H9 (cell line): ENCODE measurements around the gene GPI. TPM values are rescaled to one million over a fixed set of nuclear protein-coding genes. Genes with fewer than 3 reads are reported as not detected.

Source experiments
- DNase-seq: peaks from one replicate; pipeline ENCODE4 v3.0.0-alpha.2; 2017
- H2AFZ ChIP-seq: one replicate; pipeline ENCODE4 v1.6.1; 2013; ENCODE audit warnings: mild to moderate bottlenecking, low read length, control low read depth, moderate library complexity
- H2AK5ac ChIP-seq: 2 replicates; pipeline ENCODE4 v1.6.1; 2013; ENCODE audit warnings: low read length, control low read depth, mixed read lengths; ENCODE audit not compliant: insufficient read length
- H2BK120ac ChIP-seq: one replicate; pipeline ENCODE4 v1.6.1; 2013; ENCODE audit warnings: low read depth, mild to moderate bottlenecking, low read length, control low read depth, inconsistent platforms; ENCODE audit not compliant: poor library complexity, severe bottlenecking
- H2BK12ac ChIP-seq: 2 replicates; pipeline ENCODE4 v1.6.1; 2013; ENCODE audit warnings: low read length, control low read depth, mixed read lengths, low read depth; ENCODE audit not compliant: insufficient read length
- H2BK15ac ChIP-seq: 2 replicates; pipeline ENCODE4 v1.6.1; 2013; ENCODE audit warnings: low read depth, low read length, control low read depth
- H2BK20ac ChIP-seq: one replicate; pipeline ENCODE4 v1.6.1; 2013; ENCODE audit warnings: low read depth, mild to moderate bottlenecking, low read length, control low read depth, inconsistent platforms; ENCODE audit not compliant: poor library complexity, severe bottlenecking
- H2BK5ac ChIP-seq: 2 replicates; pipeline ENCODE4 v1.6.1; 2013; ENCODE audit warnings: low read length, control low read depth, mixed read lengths; ENCODE audit not compliant: insufficient read length
- H3K14ac ChIP-seq: 2 replicates; pipeline ENCODE4 v1.6.1; 2013; ENCODE audit warnings: low read length, control low read depth; ENCODE audit not compliant: insufficient read depth
- H3K18ac ChIP-seq: 2 replicates; pipeline ENCODE4 v1.6.1; 2013; ENCODE audit warnings: low read depth, mild to moderate bottlenecking, mixed read lengths, low read length, control low read depth; ENCODE audit not compliant: insufficient read length
- H3K23ac ChIP-seq: 2 replicates; pipeline ENCODE4 v1.6.1; 2013; ENCODE audit warnings: low read length, control low read depth, mixed read lengths, low read depth; ENCODE audit not compliant: insufficient read length
- H3K23me2 ChIP-seq: 2 replicates; pipeline ENCODE4 v1.6.1; 2013; ENCODE audit warnings: low read depth, mild to moderate bottlenecking, mixed read lengths, low read length, control low read depth; ENCODE audit not compliant: insufficient read length, poor library complexity, severe bottlenecking
- H3K27ac ChIP-seq: 2 replicates; pipeline ENCODE4 v1.5.1; 2013; ENCODE audit warnings: low read length, control low read depth, mixed read lengths, low read depth; ENCODE audit not compliant: insufficient read length
- H3K27me3 ChIP-seq: 2 replicates; pipeline ENCODE4 v1.6.1; 2013; ENCODE audit warnings: low read length, control low read depth, inconsistent platforms; ENCODE audit not compliant: insufficient read depth
- H3K4ac ChIP-seq: 2 replicates; pipeline ENCODE4 v1.6.1; 2013; ENCODE audit warnings: low read depth, mild to moderate bottlenecking, control low read depth, inconsistent platforms, low read length, moderate library complexity
- H3K4me1 ChIP-seq: 2 replicates; pipeline ENCODE4 v1.6.1; 2013; ENCODE audit warnings: low read length, control low read depth, inconsistent platforms; ENCODE audit not compliant: insufficient read depth
- H3K4me2 ChIP-seq: 2 replicates; pipeline ENCODE4 v1.6.1; 2013; ENCODE audit warnings: low read length, control low read depth, mixed read lengths; ENCODE audit not compliant: insufficient read length, insufficient read depth
- H3K56ac ChIP-seq: 2 replicates; pipeline ENCODE4 v1.6.1; 2013; ENCODE audit warnings: low read depth, mild to moderate bottlenecking, mixed read lengths, low read length, control low read depth; ENCODE audit not compliant: insufficient read length
- H3K79me1 ChIP-seq: 2 replicates; pipeline ENCODE4 v1.6.1; 2013; ENCODE audit warnings: low read depth, mild to moderate bottlenecking, moderate library complexity, low read length, control low read depth, inconsistent platforms; ENCODE audit not compliant: insufficient read depth, poor library complexity, severe bottlenecking
- H3K79me2 ChIP-seq: 2 replicates; pipeline ENCODE4 v1.6.1; 2013; ENCODE audit warnings: low read length, control low read depth, inconsistent platforms; ENCODE audit not compliant: insufficient read depth
- H3K9ac ChIP-seq: 2 replicates; pipeline ENCODE4 v1.6.1; 2013; ENCODE audit warnings: low read length, control low read depth, mixed read lengths; ENCODE audit not compliant: insufficient read length; ENCODE audit errors: extremely low read depth
- H3K9me3 ChIP-seq: one replicate; pipeline ENCODE4 v1.6.1; 2013; ENCODE audit warnings: low read depth, low read length, inconsistent platforms; ENCODE audit not compliant: control insufficient read depth
- H3T11ph ChIP-seq: one replicate; pipeline ENCODE4 v1.6.1; 2013; ENCODE audit warnings: mild to moderate bottlenecking, low read length, control low read depth, inconsistent platforms
- H4K20me1 ChIP-seq: one replicate; pipeline ENCODE4 v1.6.1; 2013; ENCODE audit not compliant: control insufficient read depth, insufficient read length, insufficient read depth
- H4K5ac ChIP-seq: 2 replicates; pipeline ENCODE4 v1.6.1; 2013; ENCODE audit warnings: low read depth, mild to moderate bottlenecking, mixed read lengths, low read length, control low read depth; ENCODE audit not compliant: insufficient read length
- H4K8ac ChIP-seq: replicated peaks from 2 replicates; pipeline ENCODE4 v1.6.1; 2013; ENCODE audit warnings: low read length, control low read depth, mixed read lengths, low read depth; ENCODE audit not compliant: insufficient read length
- H4K91ac ChIP-seq: 2 replicates; pipeline ENCODE4 v1.6.1; 2013; ENCODE audit warnings: low read depth, mild to moderate bottlenecking, moderate library complexity, mixed read lengths, low read length, control low read depth; ENCODE audit not compliant: insufficient read length
- H3K27ac Mint-ChIP-seq, 3 experiments: 2 replicates in 2 of 3; 3 replicates in 1 of 3; pipeline ENCODE4 v1.8.0; 2020 to 2021; ENCODE audit warnings: mixed read lengths in 3 of 3, mild to moderate bottlenecking in 1 of 3, moderate library complexity in 1 of 3
- H3K27me3 Mint-ChIP-seq: 2 replicates; pipeline ENCODE4 v1.8.0; 2021; ENCODE audit warnings: low read depth, mild to moderate bottlenecking, moderate library complexity, mixed read lengths
- H3K36me3 Mint-ChIP-seq, 3 experiments: 2 replicates in 2 of 3; 3 replicates in 1 of 3; pipeline ENCODE4 v1.8.0; 2020 to 2021; ENCODE audit warnings: low read depth in 3 of 3, mixed read lengths in 3 of 3; ENCODE audit not compliant: insufficient read depth in 1 of 3
- H3K4me1 Mint-ChIP-seq, 2 experiments: 2 replicates each; pipeline ENCODE4 v1.8.0; 2020; ENCODE audit warnings: mixed read lengths in 2 of 2
- H3K4me3 Mint-ChIP-seq, 2 experiments: 2 replicates in 1 of 2; 3 replicates in 1 of 2; pipeline ENCODE4 v1.8.0; 2020 to 2021; ENCODE audit warnings: mild to moderate bottlenecking in 2 of 2, mixed read lengths in 2 of 2, moderate library complexity in 1 of 2
- H3K9me3 Mint-ChIP-seq, 2 experiments: 2 replicates in 1 of 2; 3 replicates in 1 of 2; pipeline ENCODE4 v1.8.0; 2020; ENCODE audit warnings: mild to moderate bottlenecking in 2 of 2, mixed read lengths in 2 of 2, moderate library complexity in 1 of 2
- CTCF ChIP-seq: fragments of 200-600 bp; sonication (generic); conservative IDR thresholded peaks from 3 replicates; pipeline ENCODE4 v1.8.0; 2021; ENCODE audit warnings: antibody characterized with exemption, mild to moderate bottlenecking
- WGBS: extraction: QIAGEN DNeasy Blood & Tissue Kit; methylation state at CpG from one replicate; pipeline ENCODE4 v1.1.7; 2013; ENCODE audit warnings: missing lambda C conversion rate, low lambda C conversion rate, mixed read lengths; ENCODE audit not compliant: insufficient read length; ENCODE audit errors: extremely low coverage; 5-methylcytosine and 5-hydroxymethylcytosine counted together
- total RNA-seq: library from RNA; stranded (reverse); gene quantifications from 2 replicates; pipeline ENCODE4 v1.2.1, GENCODE V29; 2021

Gene GPI
- total RNA-seq, 1 experiment from 2014 or later, result 373 TPM

GRCh38 chr19:34319230-34319585 lies 45.8 kb upstream of the GPI start:
- no peak overlapping the region for H4K8ac ChIP-seq
- Mint-ChIP-seq H3K4me3 (no peak overlapping the region), H3K27ac (peak overlapping the region in 2 of 3 experiments; percentile 6 to 26; a peak in 3 of 7 replicates), H3K9me3 (no peaks in the 10 kb centered on the region), H3K4me1 (peaks cover 28 to 38% of the 10 kb centered on the region in 2 experiments), H3K27me3 (no peaks in the 10 kb centered on the region; the same call in 1 of the 2 replicates), H3K36me3 (peaks cover 10 to 24% (median 15%) of the 10 kb centered on the region in 3 experiments; a peak in 6 of 7 replicates)
- no peaks in the 10 kb centered on the region; the same call in 1 of the 2 replicates for H3K79me2 ChIP-seq
- no peak overlapping the region for H2AK5ac ChIP-seq
- H2BK15ac ChIP-seq, result no peak overlapping the region
- no peak overlapping the region for H2BK120ac ChIP-seq
- no peak overlapping the region for H3K27ac ChIP-seq
- H3K27me3 ChIP-seq, result no peaks in the 10 kb centered on the region
- H4K91ac ChIP-seq, result no peak overlapping the region
- no peak overlapping the region for H3K23ac ChIP-seq
- H3K4me2 ChIP-seq, result no peak overlapping the region
- H3K4me1 ChIP-seq, result peaks cover 5% of the 10 kb centered on the region; the same call in 1 of the 2 replicates
- H3K23me2 ChIP-seq, result no peaks in the 10 kb centered on the region
- no CpG with 5 or more reads among the region's 3 CpGs for WGBS
- H3K14ac ChIP-seq, result no peak overlapping the region
- no peak overlapping the region for H4K5ac ChIP-seq
- no peak overlapping the region for H2BK12ac ChIP-seq
- H3K9me3 ChIP-seq, result no peaks in the 10 kb centered on the region
- no peaks in the 10 kb centered on the region for H3K79me1 ChIP-seq
- H3K4ac ChIP-seq, result no peak overlapping the region
- TF ChIP-seq CTCF, result no peak
- H4K20me1 ChIP-seq, result no peaks in the 10 kb centered on the region
- H3K9ac ChIP-seq, result no peak overlapping the region
- DNase-seq, result no peak
- no peak overlapping the region for H3T11ph ChIP-seq
- no peak overlapping the region for H3K18ac ChIP-seq
- H2BK5ac ChIP-seq, result no peak overlapping the region
- no peak overlapping the region for H2BK20ac ChIP-seq
- no peak overlapping the region for H3K56ac ChIP-seq
- H2AFZ ChIP-seq, result no peak overlapping the region
